ENCODE data around the gene SEL1L3.

- no peak for TF ChIP-seq CTCF (tag by site-specific recombination; IDR thresholded peaks at IDR 0.05)
- TF ChIP-seq ZNF785 (tag by site-specific recombination; IDR thresholded peaks at IDR 0.05) = no peak
- TF ChIP-seq GLI4 (tag by site-specific recombination; IDR thresholded peaks at IDR 0.05) = no peak
- no peak for TF ChIP-seq SETDB1 (IDR thresholded peaks at IDR 0.05; ENCODE audit: insufficient read length, low read length)
- no peak for TF ChIP-seq ZFP37 (tag by site-specific recombination; IDR thresholded peaks at IDR 0.05)
- no peak for TF ChIP-seq YY1 (tag by site-specific recombination; IDR thresholded peaks at IDR 0.05)
- TF ChIP-seq ZFP3 (tag by site-specific recombination; IDR thresholded peaks at IDR 0.05; ENCODE audit: low read depth) = no peak
These were observed 2.1 kb downstream of the SEL1L3 start for GRCh38 chr4:25860586-25861279.
